ENCODE measurements around the gene HNRNPA3.
"Not testable (repeated sequence)": the region's sequence is repeated elsewhere in the genome, so short reads cannot be mapped to it uniquely, and the experiment has no call there.

The HNRNPA3 gene

DNA sequence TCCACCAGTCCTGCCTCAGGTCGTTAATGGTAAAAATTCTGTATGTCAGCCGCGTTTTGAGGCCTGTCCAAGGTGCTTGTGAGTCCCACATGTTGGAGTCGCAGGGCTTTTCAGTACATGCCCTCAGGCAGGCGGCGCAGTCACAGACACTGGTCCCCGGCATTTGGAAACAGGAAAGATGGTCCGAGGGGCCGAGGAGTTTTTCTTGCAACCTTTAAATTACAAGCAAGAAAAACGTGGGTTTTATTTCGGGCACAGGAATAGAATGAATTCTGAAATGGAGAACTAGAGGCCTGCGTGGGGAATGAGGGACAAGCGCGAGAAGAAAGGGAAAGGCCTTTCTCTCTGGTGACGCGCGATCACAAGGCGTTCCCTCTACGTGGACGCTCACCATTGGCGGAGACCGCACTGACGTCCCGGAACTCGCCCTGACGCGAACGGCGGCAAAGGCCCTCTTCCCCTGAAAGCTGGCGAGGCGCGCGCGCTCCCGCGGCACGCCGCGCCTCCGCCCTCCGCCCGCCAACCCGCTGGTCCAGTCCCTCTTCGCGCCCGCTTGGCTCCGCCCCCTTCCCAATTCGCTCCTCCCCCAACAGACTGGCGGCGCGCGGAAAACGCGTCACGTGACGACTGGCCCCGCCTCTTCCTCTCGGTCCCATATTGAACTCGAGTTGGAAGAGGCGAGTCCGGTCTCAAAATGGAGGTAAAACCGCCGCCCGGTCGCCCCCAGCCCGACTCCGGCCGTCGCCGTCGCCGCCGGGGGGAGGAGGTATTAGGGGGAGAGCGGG lies at the start of gene HNRNPA3:
Gene HNRNPA3, plus strand, starts transcription at position 689 of the 785 bp plus-strand sequence. Its CDS starts 6 bp downstream, at position 695.
- in situ Hi-C loops (cut with HindIII; ENCODE audit: low sequenced_read_pairs): no loop called here

DNA sequence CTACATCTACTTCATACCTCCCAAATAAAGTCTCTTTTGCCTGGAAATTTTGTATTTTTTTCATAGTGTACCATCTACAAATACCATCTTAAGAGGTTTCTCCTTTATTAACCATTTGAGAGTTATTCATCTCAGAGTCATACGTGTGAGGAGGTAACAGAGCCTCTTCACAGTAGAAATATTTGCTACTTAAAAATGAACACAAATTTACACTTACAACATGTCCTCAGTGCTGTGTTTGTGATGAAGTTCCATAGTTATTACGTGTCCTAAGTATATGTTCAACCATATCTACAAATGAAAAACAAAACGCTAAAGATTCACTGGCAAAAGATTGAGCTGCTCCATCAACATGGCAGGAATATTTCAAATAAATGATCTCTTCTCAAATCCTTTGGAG lies 48.5 kb upstream of the HNRNPA3 start:
- in situ Hi-C loops (cut with HindIII; ENCODE audit: low sequenced_read_pairs): loop anchor here (10.0 kb wide), 2 partner anchors 171 to 441 kb away; no protein-coding TSS in a partner anchor

DNA sequence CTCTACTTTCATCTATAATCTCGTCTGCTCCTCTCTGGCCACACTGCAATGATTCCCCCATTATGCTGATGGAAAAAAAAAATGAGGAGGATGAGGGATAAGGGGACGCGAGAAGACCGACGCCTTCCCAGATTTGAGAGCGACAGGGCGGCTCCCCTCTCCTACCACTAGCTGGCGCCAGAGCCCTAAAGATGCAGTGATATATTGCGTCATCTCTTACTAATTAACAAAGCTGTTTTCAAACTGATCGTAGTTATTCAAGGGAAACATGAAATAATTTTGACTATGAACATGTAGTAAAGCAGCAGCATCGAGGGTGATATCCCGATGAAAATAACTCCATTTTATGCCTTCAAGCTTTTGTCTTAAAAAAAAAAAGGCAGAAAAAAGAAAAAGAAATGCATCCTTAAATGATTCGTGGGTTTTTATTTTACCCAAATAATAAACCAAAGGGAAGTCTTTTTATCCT lies 48.0 kb upstream of the HNRNPA3 start:
- in situ Hi-C loops (cut with HindIII; ENCODE audit: low sequenced_read_pairs): loop anchor here (5.0 to 10.0 kb wide), 3 partner anchors 88 to 440 kb away; no protein-coding TSS in a partner anchor

DNA sequence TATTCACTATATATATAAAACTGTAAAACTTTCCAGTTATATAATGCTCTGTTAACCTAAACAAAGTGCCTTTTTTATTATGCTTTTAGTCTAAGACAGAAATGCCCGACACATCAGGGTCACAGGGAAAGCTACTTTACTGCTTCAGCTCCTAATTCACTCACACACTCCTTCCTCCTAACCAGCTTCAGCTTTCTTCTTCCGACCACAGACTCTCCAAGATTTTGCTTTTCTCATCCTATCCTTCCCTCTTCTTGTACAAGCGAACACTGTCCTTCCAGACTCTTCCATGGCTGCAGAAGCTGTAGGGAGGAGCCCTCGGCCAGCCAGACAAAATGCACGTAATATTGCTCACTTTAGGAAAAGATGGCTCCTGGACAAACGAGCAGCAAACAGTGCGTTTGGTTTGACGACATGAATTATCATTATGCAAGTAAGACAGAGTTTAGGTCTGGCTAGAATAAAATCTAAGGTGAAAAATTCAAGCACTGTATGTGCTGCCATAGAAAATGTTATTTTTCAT lies 47.5 kb upstream of the HNRNPA3 start:
- in situ Hi-C loops (cut with HindIII; ENCODE audit: low sequenced_read_pairs): loop anchor here (5.0 to 10.0 kb wide), 3 partner anchors 87 to 440 kb away; no protein-coding TSS in a partner anchor

DNA sequence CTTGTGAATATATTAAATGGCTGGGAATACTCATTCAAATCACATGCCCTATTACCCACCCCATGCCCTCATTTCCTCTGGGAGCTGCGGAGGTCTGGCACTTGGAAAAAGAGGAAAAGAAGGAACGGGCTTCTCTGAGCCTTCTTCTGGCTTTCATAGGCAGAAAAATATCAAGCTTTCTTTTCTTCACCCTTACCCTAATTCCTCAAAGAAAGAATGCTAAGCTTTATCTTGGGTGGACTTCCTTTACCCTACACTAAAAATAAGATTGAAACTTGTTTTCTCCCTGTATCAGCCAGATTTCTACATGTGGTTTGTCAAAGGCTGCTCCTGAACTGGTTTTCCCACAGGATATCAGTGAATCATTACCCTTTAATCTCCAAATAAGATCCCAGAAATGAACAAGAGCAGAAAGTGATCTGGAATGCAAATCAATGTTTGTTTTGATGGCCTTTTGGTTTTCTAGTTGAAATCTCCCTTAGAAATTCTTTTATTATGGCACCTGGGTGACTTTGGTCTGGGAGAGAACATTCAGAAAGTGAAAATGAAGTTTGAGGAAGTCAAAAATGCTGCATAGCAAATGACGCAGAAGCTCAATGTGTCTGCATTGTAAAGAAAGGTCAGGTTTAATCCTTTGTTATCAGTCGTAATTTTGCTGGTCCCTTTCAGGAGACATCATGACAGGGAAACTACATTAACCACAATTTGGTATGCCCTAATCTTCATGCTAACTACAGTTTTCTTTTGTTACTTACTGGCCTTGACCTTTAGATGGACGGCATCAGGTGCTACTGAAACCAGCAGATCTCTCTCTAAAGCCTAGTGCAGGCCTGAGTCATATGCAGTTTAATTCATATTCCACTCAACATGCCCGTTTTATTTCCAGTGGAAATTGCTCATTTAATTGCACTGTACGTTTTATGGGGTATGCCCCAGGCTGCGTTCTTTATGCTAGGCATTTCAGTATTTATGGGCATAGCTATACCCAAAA lies 46.6 kb upstream of the HNRNPA3 start:
- in situ Hi-C loops (cut with HindIII; ENCODE audit: low sequenced_read_pairs): loop anchor here (5.0 to 10.0 kb wide), 3 partner anchors 86 to 439 kb away; no protein-coding TSS in a partner anchor

DNA sequence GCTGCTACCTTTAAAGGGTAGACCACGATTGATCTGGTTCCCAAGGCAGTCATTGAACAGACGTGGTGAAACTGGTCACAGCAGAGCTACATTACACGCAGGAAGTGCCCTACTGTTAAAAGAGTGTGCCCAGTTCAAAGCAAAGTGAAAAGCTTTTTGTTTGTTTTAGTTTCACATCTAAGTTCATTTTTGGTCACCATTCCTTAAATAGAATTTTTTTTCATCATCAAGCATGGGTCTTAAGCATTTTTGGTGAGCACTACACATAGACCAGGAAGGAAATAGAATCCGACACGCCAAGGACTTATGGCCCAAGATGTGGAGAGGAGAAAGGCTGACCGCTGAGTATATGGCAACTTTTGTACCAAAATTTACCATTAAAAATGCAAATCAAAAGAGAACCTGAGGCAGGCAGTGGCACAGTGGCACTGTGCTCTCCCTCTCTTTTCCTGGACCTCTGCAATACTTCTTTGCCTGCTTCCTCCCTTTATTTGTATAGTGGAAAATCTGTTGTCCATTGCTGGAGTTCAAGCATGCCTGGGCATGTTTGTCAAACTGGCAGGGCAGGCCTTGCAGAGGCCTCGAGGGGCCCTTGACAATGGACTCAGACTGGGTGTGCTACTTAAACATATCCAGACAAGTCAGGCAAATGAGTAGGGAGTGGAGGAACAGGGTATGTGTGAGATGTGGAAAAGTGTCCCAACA lies 42.6 kb upstream of the HNRNPA3 start:
- in situ Hi-C loops (cut with HindIII; ENCODE audit: low sequenced_read_pairs): loop anchor here (5.0 to 10.0 kb wide), 3 partner anchors 82 to 435 kb away; no protein-coding TSS in a partner anchor

DNA sequence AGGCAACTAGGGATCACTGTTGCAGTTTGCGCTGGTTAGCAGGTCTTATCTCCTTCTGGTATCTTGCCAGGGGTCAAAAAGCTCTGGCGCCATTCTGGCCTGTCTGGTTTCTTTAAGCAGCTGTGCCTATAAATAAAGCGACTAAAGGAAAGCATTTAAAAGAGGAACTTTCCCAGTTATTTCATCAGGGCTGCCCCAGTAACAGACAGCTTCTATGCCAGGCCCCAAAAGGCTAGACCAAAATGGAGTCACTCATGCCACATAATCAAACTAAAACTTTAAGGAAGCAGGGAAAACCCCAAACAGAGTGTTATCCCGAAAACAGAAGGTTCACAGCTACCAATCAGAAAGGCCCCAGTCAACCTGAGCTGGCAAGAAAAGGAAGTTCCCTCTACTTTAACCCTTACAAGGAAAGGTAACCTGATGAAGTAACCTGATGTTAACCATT lies 41.2 kb upstream of the HNRNPA3 start:
- in situ Hi-C loops (cut with HindIII; ENCODE audit: low sequenced_read_pairs): no loop called here

DNA sequence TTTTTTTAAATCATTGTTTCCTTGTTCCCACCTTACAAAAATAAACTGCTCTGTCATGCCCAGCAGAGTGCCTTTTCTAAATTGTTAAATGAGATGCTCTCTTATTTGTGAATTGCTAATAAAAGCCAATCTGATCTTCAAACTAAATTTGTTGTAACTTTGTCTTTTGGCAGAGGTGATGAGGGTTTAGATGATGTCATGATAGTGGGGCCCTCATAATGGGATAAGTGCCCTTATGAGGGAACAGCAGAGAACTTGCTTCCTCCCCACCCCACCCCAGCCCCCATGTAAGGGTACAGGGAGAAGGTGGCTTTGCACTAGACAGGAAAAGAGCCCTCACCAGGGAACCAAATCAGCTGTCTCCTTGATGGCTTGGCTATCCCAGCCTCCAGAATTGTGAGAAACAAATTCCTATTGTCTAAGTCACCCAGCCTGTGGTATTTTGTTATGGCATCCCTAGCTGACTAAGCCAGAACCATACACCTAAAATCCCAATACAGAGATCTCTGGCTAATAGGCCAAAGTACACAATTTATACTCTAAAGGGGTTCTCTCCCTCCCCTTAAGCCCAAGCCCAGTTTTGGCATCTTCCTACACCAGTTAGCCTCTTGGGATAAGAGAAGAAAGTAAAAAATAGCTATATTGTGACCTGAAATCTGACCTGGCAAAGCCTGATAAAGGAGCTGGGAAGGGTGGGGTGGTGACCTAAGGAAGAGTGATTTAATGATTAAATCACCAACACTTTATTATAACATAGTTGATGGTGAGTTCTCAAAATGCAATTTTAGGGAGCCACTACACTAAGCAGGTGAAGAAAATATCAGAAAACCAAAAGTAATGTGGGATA lies 40.3 kb upstream of the HNRNPA3 start:
- in situ Hi-C loops (cut with HindIII; ENCODE audit: low sequenced_read_pairs): no loop called here

DNA sequence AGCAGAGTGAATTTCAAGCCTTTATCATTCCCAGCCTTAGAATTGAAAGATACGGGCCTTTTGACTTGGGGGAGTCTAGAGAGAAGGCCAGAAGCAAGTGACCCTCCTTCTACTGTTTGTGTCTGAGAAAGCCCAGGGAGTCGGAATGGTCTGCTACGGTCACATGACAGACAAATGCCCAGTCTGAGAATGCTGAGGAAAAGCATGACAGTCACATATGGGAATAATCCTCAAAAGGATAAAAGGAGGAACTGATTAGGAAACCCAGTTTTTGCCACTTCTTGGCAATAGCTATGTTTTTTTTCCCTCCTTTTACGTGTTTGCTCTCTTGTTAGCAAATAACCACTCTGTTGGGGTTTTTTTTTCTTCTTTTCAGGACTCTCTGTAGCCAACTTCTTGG lies 38.1 kb upstream of the HNRNPA3 start:
- in situ Hi-C loops (cut with HindIII; ENCODE audit: low sequenced_read_pairs): no loop called here

DNA sequence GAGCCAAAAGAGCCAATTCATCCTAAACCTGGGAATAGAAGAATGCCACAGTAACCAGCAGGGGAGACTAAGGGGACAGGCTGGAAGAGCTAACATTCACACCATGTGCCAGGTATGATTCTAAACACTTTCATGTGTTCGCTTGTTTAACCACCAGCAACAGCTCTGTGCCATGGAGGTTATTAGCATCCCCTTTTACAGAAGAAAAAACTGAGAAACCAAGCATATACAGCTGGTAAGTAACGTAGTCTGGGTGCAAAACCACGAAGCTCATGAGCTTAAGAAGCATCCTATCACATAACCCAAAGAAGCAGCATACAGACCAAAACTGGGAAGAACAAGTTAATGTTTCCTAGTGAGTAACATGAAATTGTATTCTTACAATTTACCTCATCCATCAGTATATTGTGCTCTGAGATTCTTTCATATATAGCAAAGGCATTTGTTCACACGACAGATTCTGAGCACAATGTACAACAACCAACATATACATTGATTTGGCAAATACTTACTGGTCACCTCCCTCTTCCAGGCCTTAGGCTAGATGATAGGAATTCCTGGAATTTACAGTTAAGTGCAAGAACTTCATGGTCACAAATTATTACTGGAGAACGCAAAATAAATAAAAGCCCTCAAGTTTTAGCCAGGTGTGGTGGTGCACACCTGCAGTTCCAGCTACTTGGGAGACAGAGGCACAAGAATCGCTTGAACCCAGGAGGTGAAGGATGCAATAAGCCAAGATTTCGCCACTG lies 36.5 kb upstream of the HNRNPA3 start:
- in situ Hi-C loops (cut with HindIII; ENCODE audit: low sequenced_read_pairs): no loop called here

DNA sequence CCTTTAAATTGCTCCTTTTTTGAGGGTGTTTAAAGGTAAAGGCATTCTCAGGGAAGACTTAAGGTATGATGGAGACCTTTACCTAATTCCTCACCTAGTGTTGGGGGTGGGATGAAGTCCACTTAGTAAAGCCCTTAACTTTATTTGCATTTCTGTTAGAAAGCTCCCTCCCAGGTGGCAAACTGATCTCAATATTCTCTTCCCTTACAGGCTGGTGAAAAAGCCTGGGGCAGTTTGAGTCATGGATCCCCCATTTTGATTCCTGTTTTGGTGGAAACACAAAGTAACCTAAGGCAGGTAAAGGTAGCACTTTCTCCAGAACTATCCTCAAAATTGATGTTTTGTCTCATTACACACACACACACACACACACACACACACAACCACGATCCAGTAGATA lies 33.8 kb upstream of the HNRNPA3 start:
- in situ Hi-C loops (cut with HindIII; ENCODE audit: low sequenced_read_pairs): no loop called here

DNA sequence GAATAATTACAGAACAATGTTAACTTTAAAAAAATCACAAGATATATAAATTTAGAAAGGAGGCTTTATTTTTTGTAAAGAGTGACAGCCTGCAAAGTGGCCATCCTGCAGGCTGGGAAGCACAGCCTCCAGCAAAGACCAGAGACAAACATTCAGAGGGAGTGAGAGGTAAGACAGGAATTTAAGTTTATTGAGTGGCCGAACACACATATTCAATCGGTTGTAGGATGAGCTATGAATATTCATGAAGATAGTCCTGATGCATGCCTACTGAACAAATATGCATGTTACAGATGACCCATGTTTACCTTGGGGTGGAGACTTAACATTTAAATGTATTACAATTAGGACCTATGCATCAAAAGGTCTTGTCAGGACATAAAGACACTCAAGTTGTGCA lies 33.4 kb upstream of the HNRNPA3 start:
- in situ Hi-C loops (cut with HindIII; ENCODE audit: low sequenced_read_pairs): no loop called here

DNA sequence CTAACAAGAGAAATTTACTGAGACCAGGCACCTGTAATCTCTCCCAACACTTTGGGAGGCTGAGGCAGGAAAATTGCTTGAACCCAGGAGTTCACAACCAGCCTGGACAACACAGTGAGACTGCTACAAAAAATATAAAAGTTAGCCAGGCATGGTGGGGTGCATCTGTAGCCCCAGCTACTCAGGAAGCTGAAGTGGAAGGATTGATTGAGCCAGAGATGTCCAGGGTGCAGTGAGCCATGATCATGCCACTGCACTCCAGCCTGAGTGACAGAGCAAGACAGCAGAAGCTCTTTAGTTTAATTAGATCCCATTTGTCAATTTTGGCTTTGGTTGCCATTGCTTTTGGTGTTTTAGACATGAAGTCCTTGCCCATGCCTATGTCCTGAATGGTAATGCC lies 32.9 kb upstream of the HNRNPA3 start:
- in situ Hi-C loops (cut with HindIII; ENCODE audit: low sequenced_read_pairs): not testable (repeated sequence)

DNA sequence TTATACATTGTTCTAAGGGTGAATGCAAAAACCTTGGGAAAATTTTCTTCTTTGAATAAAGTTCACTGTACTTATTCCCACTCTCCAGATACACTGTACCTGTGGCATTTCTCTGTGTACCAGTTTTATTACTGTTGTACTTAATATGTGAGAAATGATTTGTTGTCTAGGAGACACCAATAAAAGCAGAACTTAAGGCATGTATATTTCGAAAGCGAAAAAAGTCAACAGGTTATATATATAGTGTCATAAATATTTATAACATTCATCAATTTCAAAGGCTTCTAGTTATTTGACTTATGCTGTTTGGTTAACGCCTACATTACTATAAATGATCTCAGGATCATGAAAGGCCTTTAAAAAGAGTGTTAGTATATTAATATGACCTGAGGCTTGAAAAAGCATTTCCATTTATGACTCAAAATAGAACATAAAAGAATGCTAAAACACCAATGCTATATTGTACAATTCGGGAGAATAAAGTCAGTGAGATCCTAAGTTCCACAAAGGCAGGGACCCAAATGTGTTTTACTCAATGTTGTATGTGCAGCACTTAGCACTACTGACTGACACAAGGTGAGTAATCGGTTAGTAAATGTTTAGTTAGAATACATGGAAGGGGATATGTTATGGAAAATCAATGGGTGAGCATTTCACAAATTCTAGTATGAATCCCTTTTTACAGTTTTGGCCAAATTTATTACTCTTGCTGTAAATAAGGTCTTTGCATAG lies 32.2 kb upstream of the HNRNPA3 start:
- in situ Hi-C loops (cut with HindIII; ENCODE audit: low sequenced_read_pairs): no loop called here

DNA sequence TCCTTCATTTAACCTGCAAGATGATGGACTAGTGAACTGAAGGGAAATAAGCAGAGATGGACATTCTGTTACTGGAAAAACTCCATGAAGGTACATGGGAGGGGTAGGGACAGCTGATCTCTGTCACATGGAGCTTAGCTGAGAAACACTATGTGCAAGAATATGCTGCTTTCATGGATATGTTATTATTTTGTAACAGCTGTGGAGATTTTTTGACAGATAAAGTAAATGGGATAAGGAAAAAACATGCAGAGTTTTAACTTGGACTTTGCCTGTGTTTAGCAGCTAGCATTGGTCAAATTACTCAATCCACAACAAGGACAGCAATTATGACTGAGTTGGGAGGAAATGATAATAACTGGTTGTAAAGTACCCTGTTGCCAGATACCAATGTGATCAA lies 28.7 kb upstream of the HNRNPA3 start:
- in situ Hi-C loops (cut with HindIII; ENCODE audit: low sequenced_read_pairs): no loop called here

DNA sequence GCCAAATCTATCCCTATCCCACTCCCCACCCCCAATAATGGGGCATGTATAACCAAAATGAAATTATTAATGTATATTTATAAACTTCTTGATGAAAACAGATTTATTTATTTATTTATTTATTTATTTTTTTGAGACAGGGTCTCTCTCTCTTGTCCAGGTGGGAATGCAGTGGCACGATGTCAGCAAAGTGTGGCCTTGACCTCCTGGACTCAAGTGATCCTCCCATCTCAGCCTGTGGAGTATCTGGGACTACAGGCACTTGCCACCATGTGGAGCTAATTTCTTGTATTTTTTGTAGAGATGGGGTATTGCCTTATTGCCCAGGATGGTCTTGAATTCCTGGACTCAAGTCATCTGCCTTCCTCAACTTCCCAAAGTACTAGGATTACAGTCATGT lies 28.0 kb upstream of the HNRNPA3 start:
- in situ Hi-C loops (cut with HindIII; ENCODE audit: low sequenced_read_pairs): no loop called here

DNA sequence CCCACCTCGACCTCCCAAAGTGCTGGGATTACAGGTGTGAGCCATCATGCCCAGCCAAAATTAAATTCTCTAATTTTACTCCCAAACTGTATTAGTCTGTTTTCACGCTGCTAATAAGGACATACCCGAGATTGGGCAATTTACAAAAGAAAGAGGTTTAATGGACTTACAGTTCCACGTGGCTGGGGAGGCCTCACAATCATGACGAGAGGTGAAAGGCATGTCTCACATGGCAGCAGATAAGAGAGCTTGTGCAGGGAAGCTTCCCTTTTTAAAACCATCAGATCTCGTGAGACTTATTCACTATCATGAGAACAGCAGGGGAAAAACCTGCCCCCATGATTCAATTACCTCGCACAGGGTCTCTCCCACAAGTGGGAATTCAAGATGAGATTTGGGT lies 26.6 kb upstream of the HNRNPA3 start:
- in situ Hi-C loops (cut with HindIII; ENCODE audit: low sequenced_read_pairs): not testable (repeated sequence)
